K562 (cell line): ENCODE results near the gene TEP1. TPM values are rescaled to one million over a fixed set of nuclear protein-coding genes. Genes with fewer than 3 reads are reported as not detected.

Source experiments
- ATAC-seq: fragments of 200-7000 bp; cut with Tn5 transposase; 3 replicates; pipeline ENCODE4 v1.9.1; 2020; ENCODE audit warnings: moderate library complexity
- BruUV-seq: library from RNA; stranded (reverse); fragments of 400-500 nt; replicated peaks from 2 replicates; lab custom pipeline; 2021; lab: Mats Ljungman, UMichigan
- CTCF ChIA-PET: fragments of 300-600 bp; formaldehyde crosslinking; extraction: SDS; loops from one replicate; lab custom pipeline; 2021; ENCODE audit warnings: low intra/inter-chr PET ratio; lab: Yijun Ruan, JAX
- POLR2A ChIA-PET: fragments of 300-600, 350-650 bp; sonication (Branson Sonifier 250); formaldehyde crosslinking; extraction: SDS; loops from one replicate; lab custom pipeline; 2021; ENCODE audit warnings: antibody characterized with exemption, inconsistent platforms; lab: Yijun Ruan, JAX
- DNase-seq, 4 experiments: peaks; one replicate each; pipeline versions ENCODE4 v3.0.0 to v3.0.0-alpha.2; 2011 to 2018; ENCODE audit warnings: low spot score in 3 of 4, mixed read lengths in 3 of 4; ENCODE audit errors: extremely low read depth in 1 of 4
- FAIRE-seq: peaks from 2 replicates; lab custom pipeline; 2011; peaks lifted over from hg19 to GRCh38; lab: Jason Lieb, UNC
- H2AFZ ChIP-seq: 2 replicates; pipeline ENCODE4 v1.6.0; 2011; ENCODE audit warnings: low read depth, low read length, control low read depth, inconsistent platforms
- H3K27ac ChIP-seq: fragments of 200-600 bp; 3 replicates; pipeline ENCODE4 v1.8.0; 2011; ENCODE audit warnings: low read depth, mild to moderate bottlenecking, control low read depth, inconsistent platforms, low read length, moderate library complexity, mixed read lengths; ENCODE audit errors: extremely low read depth
- H3K27me3 ChIP-seq, 2 experiments: fragments of 300-600 bp in 1 of 2; 2 replicates in 1 of 2; 3 replicates in 1 of 2; pipeline versions ENCODE4 v1.6.0 to v1.8.0; 2011; ENCODE audit warnings: inconsistent platforms in 2 of 2, low read length in 2 of 2, mild to moderate bottlenecking in 1 of 2, mixed read lengths in 1 of 2, moderate library complexity in 1 of 2; ENCODE audit not compliant: control insufficient read depth in 2 of 2, insufficient read depth in 2 of 2
- H3K36me3 ChIP-seq: fragments of 300-600 bp; 3 replicates; pipeline ENCODE4 v1.8.0; 2011; ENCODE audit warnings: mild to moderate bottlenecking, low read length, inconsistent platforms; ENCODE audit not compliant: control insufficient read depth, insufficient read depth
- H3K4me1 ChIP-seq, 2 experiments: fragments of 200-600 bp in 1 of 2; replicated peaks in 1 of 2; 2 replicates in 1 of 2; 3 replicates in 1 of 2; pipeline versions ENCODE4 v1.5.1 to v1.8.0; 2011; ENCODE audit warnings: inconsistent platforms in 2 of 2, low read length in 2 of 2, mild to moderate bottlenecking in 1 of 2, mixed read lengths in 1 of 2, moderate library complexity in 1 of 2; ENCODE audit not compliant: control insufficient read depth in 2 of 2, insufficient read depth in 2 of 2
- H3K4me2 ChIP-seq: 2 replicates; pipeline ENCODE4 v1.6.1; 2011; ENCODE audit warnings: low read length, control low read depth, inconsistent platforms, mixed read lengths; ENCODE audit not compliant: insufficient read depth
- H3K4me3 ChIP-seq: fragments of 200-600 bp; sonication (generic), shearing (Covaris generic); 2 replicates; pipeline ENCODE4 v1.5.1; 2016; ENCODE audit warnings: control low read depth, inconsistent platforms
- H3K79me2 ChIP-seq: fragments of 200-600 bp; 3 replicates; pipeline ENCODE4 v1.8.0; 2011; ENCODE audit warnings: low read length, inconsistent platforms; ENCODE audit not compliant: control insufficient read depth, insufficient read depth
- H3K9ac ChIP-seq, 2 experiments: 2 replicates each; pipeline versions ENCODE4 v1.6.0 to v1.6.1; 2011; ENCODE audit warnings: low read depth in 2 of 2, low read length in 2 of 2, control low read depth in 1 of 2, inconsistent platforms in 1 of 2, mild to moderate bottlenecking in 1 of 2, mixed read lengths in 1 of 2; ENCODE audit not compliant: insufficient read depth in 1 of 2
- H3K9me1 ChIP-seq: one replicate; pipeline ENCODE4 v1.6.0; 2011; ENCODE audit warnings: inconsistent platforms, mild to moderate bottlenecking, low read length, moderate library complexity; ENCODE audit not compliant: control insufficient read depth, insufficient read depth
- H3K9me3 ChIP-seq: replicated peaks from 2 replicates; pipeline ENCODE4 v1.5.1; 2011; ENCODE audit warnings: low read depth, low read length, inconsistent platforms; ENCODE audit not compliant: control insufficient read depth, insufficient read depth
- H4K20me1 ChIP-seq: replicated peaks from 2 replicates; pipeline ENCODE4 v1.6.1; 2011; ENCODE audit warnings: low read length, inconsistent platforms, mixed read lengths; ENCODE audit not compliant: control insufficient read depth, insufficient read depth
- BCLAF1 ChIP-seq, 2 experiments: fragments of 450-650 bp in 1 of 2; IDR thresholded peaks; 2 replicates each; pipeline ENCODE4 v1.6.1; 2011 to 2017; ENCODE audit warnings: low read depth in 2 of 2, antibody characterized with exemption in 1 of 2, borderline replicate concordance in 1 of 2, low read length in 1 of 2, mild to moderate bottlenecking in 1 of 2, mixed read lengths in 1 of 2; ENCODE audit not compliant: control insufficient read depth in 1 of 2
- IRF1 ChIP-seq: sonication (generic); formaldehyde crosslinking; IDR thresholded peaks from 2 replicates; pipeline ENCODE4 v1.8.0; 2022; ENCODE audit warnings: missing genetic modification reagents, mild to moderate bottlenecking, borderline replicate concordance
- POLR3G ChIP-seq: IDR thresholded peaks from 2 replicates; pipeline ENCODE4 v1.6.1; 2011; ENCODE audit not compliant: insufficient read length, insufficient replicate concordance; ENCODE audit errors: extremely low read depth
- ZFP30 ChIP-seq: fragments of 250-450 bp; sonication (Bioruptor Pico); IDR thresholded peaks from 2 replicates; pipeline ENCODE4 v1.8.0; 2022; ENCODE audit warnings: moderate library complexity, mild to moderate bottlenecking, inconsistent platforms, borderline replicate concordance
- ZNF449 ChIP-seq: fragments of 250-450 bp; sonication (Bioruptor Pico); IDR thresholded peaks from 2 replicates; pipeline ENCODE4 v1.8.0; 2022; ENCODE audit warnings: moderate library complexity, mild to moderate bottlenecking, inconsistent platforms
- WGBS: fragments of 100-300 bp; shearing (Covaris generic); methylation state at CpG from one replicate; pipeline ENCODE4 v1.1.6; 2016; ENCODE audit warnings: low coverage, mixed read lengths; ENCODE audit not compliant: insufficient coverage; ENCODE audit errors: missing lambda C conversion rate; 5-methylcytosine and 5-hydroxymethylcytosine counted together
- in situ Hi-C: fragments of 300-500 bp; cut with MboI; formaldehyde crosslinking; loops from 4 replicates; pipeline ENCODE4 v1.15.0; 2018; ENCODE audit warnings: inconsistent platforms, mixed read lengths
- intact Hi-C: fragments of 100-400 bp; cut with micrococcal nuclease; formaldehyde crosslinking; loops from 2 replicates; pipeline ENCODE4 v1.14.2; 2022
- polyA plus RNA-seq, 8 experiments: library from polyadenylated mRNA; depleted of rRNA in 4 of 8; stranded (reverse) in 5 of 8; unstranded in 3 of 8; fragments of >200 nt; fragmentation: Nextera tagmentation in 2 of 8; fragmentation: Illumina TruSeq in 1 of 8; extraction: Ambion mirVana in 2 of 8; extraction: Trizol in 1 of 8; gene quantifications; 2 replicates each; pipeline versions ENCODE4 v1.2.1 to v1.2.3, GENCODE V29; 2011 to 2014; ENCODE audit warnings: inconsistent platforms in 1 of 8, missing spikeins in 1 of 8
- small RNA-seq: library from RNA; depleted of rRNA; stranded (forward); fragments of <200 nt; gene quantifications from one replicate; pipeline ENCODE3, GENCODE V24; 2014
- total RNA-seq, 7 experiments: library from RNA; depleted of rRNA in 6 of 7; stranded (reverse); fragments of >200 nt in 6 of 7; fragmentation: Illumina TruSeq in 2 of 7; extraction: Trizol in 2 of 7; gene quantifications; 2 replicates each; pipeline versions ENCODE4 v1.2.1 to v1.2.3, GENCODE V29; 2011 to 2021; ENCODE audit warnings: low replicate concordance in 1 of 7

Gene TEP1
- total and polyA plus RNA-seq, 9 of the 15 experiments (the other 6 are each of a cell fraction or from before 2014, with no cell fraction given), result 1.0 to 12.2 (median 7.1) TPM

GRCh38 chr14:20317720-20318119 lies 95.6 kb downstream of the TEP1 start:
- Histone ChIP-seq H3K4me1 (no peaks in the 10 kb centered on the region), H3K4me3 (no peak overlapping the region), H3K9ac (no peak overlapping the region), H4K20me1 (no peaks in the 10 kb centered on the region), H3K27me3 (no peaks in the 10 kb centered on the region), H3K4me2 (no peak overlapping the region), H3K36me3 (peaks cover 88% of the 10 kb centered on the region), H3K9me1 (no peaks in the 10 kb centered on the region), H3K79me2 (peaks cover 15% of the 10 kb centered on the region), H3K9me3 (no peaks in the 10 kb centered on the region), H3K27ac (no peak overlapping the region), H2AFZ (no peak overlapping the region)
- BruUV-seq, result no TSS peak
- POLR2A ChIA-PET, result interaction anchor here (0.6 to 1.4 kb wide), 4 partner anchors 10 to 36 kb away, joined by 3 read pairs; partner anchors contain the start of gene TTC5
- 95% methylated on average over 8 of the region's 16 CpGs for WGBS
- TF ChIP-seq ZFP30 (CRISPR knock-in tag), result no peak
- TF ChIP-seq BCLAF1 (IDR thresholded peaks at IDR 0.05; ENCODE audit: borderline replicate concordance in 1 of 2, control insufficient read depth in 1 of 2, low read depth in 2 of 2, low read length in 1 of 2), result no peak
- no peak for TF ChIP-seq POLR3G
- no peak for TF ChIP-seq IRF1 (CRISPR knock-in tag)
- TF ChIP-seq ZNF449 (CRISPR knock-in tag), result no peak
- DNase-seq, result no peak
- FAIRE-seq, result no peak
- intact Hi-C loops (no loop called here), in situ Hi-C loops (no loop called here)
- CTCF ChIA-PET, result no interaction called here
- ATAC-seq, result no peak

Small RNA genes lying within 50 kb of the gene (small RNA-seq; reads per million reads assigned to genes)
- gene RNA5SP382 (3.3 reads per million, percentile 89 among the genes with 10 or more reads in this experiment), gene SNORA79B (0.48 reads per million, percentile 21 among the genes with 10 or more reads in this experiment), gene SNORD126 (1,513 reads per million, percentile 100 among the genes with 10 or more reads in this experiment)

Other genes with a start within 250 kb of the TEP1 start
Only the 7 nearest of the 17 such genes appear.
- 60.9 and 68.3 TPM in 2 replicates for gene CCNB1IP1, start 80.2 kb downstream of the TEP1 start, total RNA-seq (2014; rRNA removed)
- 107 and 126 TPM in 2 replicates for gene CCNB1IP1, start 80.2 kb downstream of the TEP1 start, total RNA-seq (2014; rRNA removed; fragmentation: Illumina TruSeq; extraction: Trizol)
- 68.4 and 77.4 TPM in 2 replicates for gene CCNB1IP1, start 80.2 kb downstream of the TEP1 start, total RNA-seq (2015; rRNA removed; fragmentation: Illumina TruSeq; extraction: Trizol)
- 49.8 and 51.8 TPM in 2 replicates for gene CCNB1IP1, start 80.2 kb downstream of the TEP1 start, total RNA-seq (2021)
- 152 and 175 TPM in 2 replicates for gene CCNB1IP1, start 80.2 kb downstream of the TEP1 start, polyA plus RNA-seq (2011; rRNA removed)
- gene CCNB1IP1, start 80.2 kb downstream of the TEP1 start, polyA plus RNA-seq (2014; fragmentation: Illumina TruSeq; extraction: Trizol), result 87.6 and 95.2 TPM in 2 replicates
- gene CCNB1IP1, start 80.2 kb downstream of the TEP1 start, polyA plus RNA-seq (2014; fragmentation: Nextera tagmentation; extraction: Ambion mirVana), result 10 to 100 TPM; 80.7 to 81.0 TPM
- 89.1 and 93.4 TPM in 2 replicates for gene CCNB1IP1, start 80.2 kb downstream of the TEP1 start, polyA plus RNA-seq (2014; rRNA removed)
- 19.7 and 21.4 TPM in 2 replicates for gene PARP2, start 69.9 kb downstream of the TEP1 start, total RNA-seq (2014; rRNA removed)
- 26.2 and 29.4 TPM in 2 replicates for gene PARP2, start 69.9 kb downstream of the TEP1 start, total RNA-seq (2014; rRNA removed; fragmentation: Illumina TruSeq; extraction: Trizol)
- gene PARP2, start 69.9 kb downstream of the TEP1 start, total RNA-seq (2015; rRNA removed; fragmentation: Illumina TruSeq; extraction: Trizol), result 24.1 and 25.3 TPM in 2 replicates
- 26.9 and 29.9 TPM in 2 replicates for gene PARP2, start 69.9 kb downstream of the TEP1 start, total RNA-seq (2021)
- 41.4 and 50.5 TPM in 2 replicates for gene PARP2, start 69.9 kb downstream of the TEP1 start, polyA plus RNA-seq (2011; rRNA removed)
- gene PARP2, start 69.9 kb downstream of the TEP1 start, polyA plus RNA-seq (2014; fragmentation: Illumina TruSeq; extraction: Trizol), result 37.9 and 45.8 TPM in 2 replicates
- 10 to 100 TPM; 25.2 to 34.6 TPM for gene PARP2, start 69.9 kb downstream of the TEP1 start, polyA plus RNA-seq (2014; fragmentation: Nextera tagmentation; extraction: Ambion mirVana)
- 38.1 and 38.6 TPM in 2 replicates for gene PARP2, start 69.9 kb downstream of the TEP1 start, polyA plus RNA-seq (2014; rRNA removed)
- gene KLHL33, start 22.7 kb upstream of the TEP1 start, total RNA-seq (2014; rRNA removed), result not detected in 2 replicates
- gene KLHL33, start 22.7 kb upstream of the TEP1 start, total RNA-seq (2014; rRNA removed; fragmentation: Illumina TruSeq; extraction: Trizol), result not detected in 2 replicates
- gene KLHL33, start 22.7 kb upstream of the TEP1 start, total RNA-seq (2015; rRNA removed; fragmentation: Illumina TruSeq; extraction: Trizol), result 0.04 TPM in 2 replicates
- gene KLHL33, start 22.7 kb upstream of the TEP1 start, total RNA-seq (2021), result 0.02 TPM in 1 of 2 replicates, not detected in the other
- gene KLHL33, start 22.7 kb upstream of the TEP1 start, polyA plus RNA-seq (2011; rRNA removed), result not detected in 2 replicates
- not detected in 2 replicates for gene KLHL33, start 22.7 kb upstream of the TEP1 start, polyA plus RNA-seq (2014; fragmentation: Illumina TruSeq; extraction: Trizol)
- under 1 TPM; 0.13 to 0.27 TPM for gene KLHL33, start 22.7 kb upstream of the TEP1 start, polyA plus RNA-seq (2014; fragmentation: Nextera tagmentation; extraction: Ambion mirVana)
- 0.15 TPM in 1 of 2 replicates, not detected in the other for gene KLHL33, start 22.7 kb upstream of the TEP1 start, polyA plus RNA-seq (2014; rRNA removed)
- gene OSGEP, start 41.3 kb upstream of the TEP1 start, total RNA-seq (2014; rRNA removed), result 47.8 and 48.9 TPM in 2 replicates
- gene OSGEP, start 41.3 kb upstream of the TEP1 start, total RNA-seq (2014; rRNA removed; fragmentation: Illumina TruSeq; extraction: Trizol), result 35.6 and 36.9 TPM in 2 replicates
- 42.3 and 44.1 TPM in 2 replicates for gene OSGEP, start 41.3 kb upstream of the TEP1 start, total RNA-seq (2015; rRNA removed; fragmentation: Illumina TruSeq; extraction: Trizol)
- 31.4 and 39.1 TPM in 2 replicates for gene OSGEP, start 41.3 kb upstream of the TEP1 start, total RNA-seq (2021)
- 49.3 and 65.2 TPM in 2 replicates for gene OSGEP, start 41.3 kb upstream of the TEP1 start, polyA plus RNA-seq (2011; rRNA removed)
- gene OSGEP, start 41.3 kb upstream of the TEP1 start, polyA plus RNA-seq (2014; fragmentation: Illumina TruSeq; extraction: Trizol), result 31.4 and 36.4 TPM in 2 replicates
- 10 to 100 TPM; 32.1 to 59.2 TPM for gene OSGEP, start 41.3 kb upstream of the TEP1 start, polyA plus RNA-seq (2014; fragmentation: Nextera tagmentation; extraction: Ambion mirVana)
- gene OSGEP, start 41.3 kb upstream of the TEP1 start, polyA plus RNA-seq (2014; rRNA removed), result 51.1 and 61.1 TPM in 2 replicates
- 157 and 188 TPM in 2 replicates for gene APEX1, start 41.7 kb upstream of the TEP1 start, total RNA-seq (2014; rRNA removed)
- 49.5 and 50.2 TPM in 2 replicates for gene APEX1, start 41.7 kb upstream of the TEP1 start, total RNA-seq (2014; rRNA removed; fragmentation: Illumina TruSeq; extraction: Trizol)
- gene APEX1, start 41.7 kb upstream of the TEP1 start, total RNA-seq (2015; rRNA removed; fragmentation: Illumina TruSeq; extraction: Trizol), result 54.8 and 63.8 TPM in 2 replicates
- gene APEX1, start 41.7 kb upstream of the TEP1 start, total RNA-seq (2021), result 142 and 143 TPM in 2 replicates
- 224 and 225 TPM in 2 replicates for gene APEX1, start 41.7 kb upstream of the TEP1 start, polyA plus RNA-seq (2011; rRNA removed)
- 212 and 274 TPM in 2 replicates for gene APEX1, start 41.7 kb upstream of the TEP1 start, polyA plus RNA-seq (2014; fragmentation: Illumina TruSeq; extraction: Trizol)
- gene APEX1, start 41.7 kb upstream of the TEP1 start, polyA plus RNA-seq (2014; fragmentation: Nextera tagmentation; extraction: Ambion mirVana), result 100 to 1,000 TPM; 158 to 234 TPM
- gene APEX1, start 41.7 kb upstream of the TEP1 start, polyA plus RNA-seq (2014; rRNA removed), result 218 and 222 TPM in 2 replicates
- 10.3 and 10.9 TPM in 2 replicates for gene PIP4P1, start 47.9 kb upstream of the TEP1 start, total RNA-seq (2014; rRNA removed)
- 8.6 and 10.2 TPM in 2 replicates for gene PIP4P1, start 47.9 kb upstream of the TEP1 start, total RNA-seq (2014; rRNA removed; fragmentation: Illumina TruSeq; extraction: Trizol)
- gene PIP4P1, start 47.9 kb upstream of the TEP1 start, total RNA-seq (2015; rRNA removed; fragmentation: Illumina TruSeq; extraction: Trizol), result 10.7 and 11.7 TPM in 2 replicates
- gene PIP4P1, start 47.9 kb upstream of the TEP1 start, total RNA-seq (2021), result 15.1 and 20.9 TPM in 2 replicates
- gene PIP4P1, start 47.9 kb upstream of the TEP1 start, polyA plus RNA-seq (2011; rRNA removed), result 17.7 and 30.2 TPM in 2 replicates
- 14.9 and 16.6 TPM in 2 replicates for gene PIP4P1, start 47.9 kb upstream of the TEP1 start, polyA plus RNA-seq (2014; fragmentation: Illumina TruSeq; extraction: Trizol)
- 1 to 10 TPM; 5.3 to 7.4 TPM for gene PIP4P1, start 47.9 kb upstream of the TEP1 start, polyA plus RNA-seq (2014; fragmentation: Nextera tagmentation; extraction: Ambion mirVana)
- 16.0 and 18.9 TPM in 2 replicates for gene PIP4P1, start 47.9 kb upstream of the TEP1 start, polyA plus RNA-seq (2014; rRNA removed)
- 92.5 and 119 TPM in 2 replicates for gene PNP, start 55.9 kb upstream of the TEP1 start, total RNA-seq (2014; rRNA removed)
- gene PNP, start 55.9 kb upstream of the TEP1 start, total RNA-seq (2014; rRNA removed; fragmentation: Illumina TruSeq; extraction: Trizol), result 163 and 170 TPM in 2 replicates
- gene PNP, start 55.9 kb upstream of the TEP1 start, total RNA-seq (2015; rRNA removed; fragmentation: Illumina TruSeq; extraction: Trizol), result 141 and 144 TPM in 2 replicates
- 119 and 130 TPM in 2 replicates for gene PNP, start 55.9 kb upstream of the TEP1 start, total RNA-seq (2021)
- gene PNP, start 55.9 kb upstream of the TEP1 start, polyA plus RNA-seq (2011; rRNA removed), result 252 and 288 TPM in 2 replicates
- gene PNP, start 55.9 kb upstream of the TEP1 start, polyA plus RNA-seq (2014; fragmentation: Illumina TruSeq; extraction: Trizol), result 198 and 208 TPM in 2 replicates
- gene PNP, start 55.9 kb upstream of the TEP1 start, polyA plus RNA-seq (2014; fragmentation: Nextera tagmentation; extraction: Ambion mirVana), result 100 to 1,000 TPM in 1 of 2 experiments, 10 to 100 TPM in 1; 96.2 to 137 TPM
- 134 and 143 TPM in 2 replicates for gene PNP, start 55.9 kb upstream of the TEP1 start, polyA plus RNA-seq (2014; rRNA removed)